T-helper 2 cell treated with Interferon-gamma antibody and Interleukin-4, amounts not matched to agents 100 ng/mL and 5 ng/mL, for 36 hours (primary cell): ENCODE results near the gene FGD3. TPM values are rescaled to one million over a fixed set of nuclear protein-coding genes. Genes with fewer than 3 reads are reported as not detected.
"Not testable (repeated sequence)": the region's sequence is repeated elsewhere in the genome, so short reads cannot be mapped to it uniquely, and the experiment has no call there.

ENCODE experiments used
- intact Hi-C: fragments of 100-400 bp; cut with micrococcal nuclease; formaldehyde crosslinking; loops from one replicate; pipeline ENCODE4 v1.15.1; 2023
- total RNA-seq: library from RNA; stranded (reverse); gene quantifications from 2 replicates; pipeline ENCODE4 v1.2.3, GENCODE V29; 2022

FGD3 gene
- total RNA-seq, 1 donor from 2014 or later, result 106 TPM

GRCh38 chr9:92974761-92975755 is 27.7 kb downstream of the FGD3 start:
- intact Hi-C loops, result no loop called here

- intact Hi-C loops, result no loop called here
Measured at GRCh38 chr9:92976431-92976830, 29.1 kb downstream of the FGD3 start.

GRCh38 chr9:92977279-92977678 is 30.0 kb downstream of the FGD3 start:
- intact Hi-C loops, result no loop called here

- intact Hi-C loops, result no loop called here
Measured at GRCh38 chr9:92978345-92978875, 31.1 kb downstream of the FGD3 start.

GRCh38 chr9:92979283-92980056 is 32.1 kb downstream of the FGD3 start:
- intact Hi-C loops, result no loop called here

- intact Hi-C loops, result no loop called here
Measured at GRCh38 chr9:92980085-92980745, 32.9 kb downstream of the FGD3 start.

GRCh38 chr9:92982130-92982529 is 34.8 kb downstream of the FGD3 start:
- intact Hi-C loops, result no loop called here

- intact Hi-C loops, result no loop called here
Measured at GRCh38 chr9:92983984-92984589, 36.8 kb downstream of the FGD3 start.

- intact Hi-C loops, result no loop called here
Measured at GRCh38 chr9:92984976-92985375, 37.7 kb downstream of the FGD3 start.

- intact Hi-C loops, result loop anchor here (2.0 kb wide), 1 partner anchor 22 kb away; no protein-coding TSS in a partner anchor
Measured at GRCh38 chr9:92986176-92987119, 39.1 kb downstream of the FGD3 start.

- intact Hi-C loops, result no loop called here
Measured at GRCh38 chr9:92988215-92988768, 41.0 kb downstream of the FGD3 start.

GRCh38 chr9:92989561-92989960 is 42.2 kb downstream of the FGD3 start:
- intact Hi-C loops, result no loop called here

GRCh38 chr9:92990461-92990860 is 43.1 kb downstream of the FGD3 start:
- intact Hi-C loops, result no loop called here

- intact Hi-C loops, result no loop called here
Measured at GRCh38 chr9:92992549-92992948, 45.2 kb downstream of the FGD3 start.

- intact Hi-C loops, result not testable (repeated sequence)
Measured at GRCh38 chr9:92998871-92999270, 51.5 kb downstream of the FGD3 start.

GRCh38 chr9:93001031-93001430 is 53.7 kb downstream of the FGD3 start:
- intact Hi-C loops, result loop anchor here (5.0 to 10.0 kb wide), 2 partner anchors 39 to 64 kb away; no protein-coding TSS in a partner anchor

GRCh38 chr9:93002700-93003099 is 55.4 kb downstream of the FGD3 start:
- intact Hi-C loops, result loop anchor here (5.0 to 10.0 kb wide), 2 partner anchors 40 to 62 kb away; no protein-coding TSS in a partner anchor

- intact Hi-C loops, result loop anchor here (5.0 to 10.0 kb wide), 2 partner anchors 41 to 61 kb away; no protein-coding TSS in a partner anchor
Measured at GRCh38 chr9:93003552-93004407, 56.5 kb downstream of the FGD3 start.
